ENCODE data around the gene GALR2.
"Not testable (repeated sequence)": the region's sequence is repeated elsewhere in the genome, so short reads cannot be mapped to it uniquely, and the experiment has no call there.

GALR2 gene

GRCh38 chr17:76074390-76075363 lies at the start of gene GALR2:
Gene GALR2, plus strand, starts transcription at chr17:76074781. Its CDS starts 103 bp downstream, at chr17:76074884.
- DNase-seq (ENCODE audit: low read depth, low spot score), result peak; percentile 25

GRCh38 chr17:76025294-76025693 lies 49.3 kb upstream of the GALR2 start:
- DNase-seq (ENCODE audit: low read depth, low spot score), result no peak

GRCh38 chr17:76026714-76027158 lies 47.8 kb upstream of the GALR2 start:
- no peak for DNase-seq (ENCODE audit: low read depth, low spot score)

- DNase-seq (ENCODE audit: low read depth, low spot score), result peak; percentile 32
These were observed 47.3 kb upstream of the GALR2 start, which contains the start of gene EVPL for GRCh38 chr17:76027159-76027839. Gene EVPL, minus strand, starts transcription at chr17:76027306. Its CDS starts 108 bp downstream, at chr17:76027198.

GRCh38 chr17:76032073-76032779 lies 42.4 kb upstream of the GALR2 start:
- no peak for DNase-seq (ENCODE audit: low read depth, low spot score)

GRCh38 chr17:76032780-76033108 lies 41.8 kb upstream of the GALR2 start:
- no peak for DNase-seq (ENCODE audit: low read depth, low spot score)

- no peak for DNase-seq (ENCODE audit: low read depth, low spot score)
These were observed 41.4 kb upstream of the GALR2 start for GRCh38 chr17:76033139-76033538.

GRCh38 chr17:76034428-76035350 lies 39.9 kb upstream of the GALR2 start:
- DNase-seq (ENCODE audit: low read depth, low spot score), result no peak

GRCh38 chr17:76036497-76037261 lies 37.9 kb upstream of the GALR2 start:
- peak; percentile 68 for DNase-seq (ENCODE audit: low read depth, low spot score)

GRCh38 chr17:76038050-76038449 lies 36.5 kb upstream of the GALR2 start:
- no peak for DNase-seq (ENCODE audit: low read depth, low spot score)

GRCh38 chr17:76039121-76039520 lies 35.5 kb upstream of the GALR2 start:
- DNase-seq (ENCODE audit: low read depth, low spot score), result peak; percentile 35

- DNase-seq (ENCODE audit: low read depth, low spot score), result no peak
These were observed 34.2 kb upstream of the GALR2 start for GRCh38 chr17:76040376-76040775.

GRCh38 chr17:76042868-76043267 lies 31.7 kb upstream of the GALR2 start:
- not testable (repeated sequence) for DNase-seq (ENCODE audit: low read depth, low spot score)

GRCh38 chr17:76044475-76045007 lies 30.0 kb upstream of the GALR2 start:
- not testable (repeated sequence) for DNase-seq (ENCODE audit: low read depth, low spot score)

GRCh38 chr17:76046064-76046463 lies 28.5 kb upstream of the GALR2 start:
- DNase-seq (ENCODE audit: low read depth, low spot score), result no peak

GRCh38 chr17:76048025-76048605 lies 26.5 kb upstream of the GALR2 start:
- no peak for DNase-seq (ENCODE audit: low read depth, low spot score)

GRCh38 chr17:76048711-76049110 lies 25.9 kb upstream of the GALR2 start:
- no peak for DNase-seq (ENCODE audit: low read depth, low spot score)

- no peak for DNase-seq (ENCODE audit: low read depth, low spot score)
These were observed 25.3 kb upstream of the GALR2 start for GRCh38 chr17:76049239-76049638.

- DNase-seq (ENCODE audit: low read depth, low spot score), result no peak
These were observed 24.6 kb upstream of the GALR2 start for GRCh38 chr17:76049836-76050537.

Data from ELF-1 (cell line).